Measurements from ENCODE around the gene WDR64. TPM values are rescaled to one million over a fixed set of nuclear protein-coding genes. Genes with fewer than 3 reads are reported as not detected.

Gene WDR64
- total RNA-seq, 5 donors from 2014 or later (not counting 1 experiment from before 2014, with no cell fraction given), result 0.13 to 0.48 (median 0.26) TPM; not detected in 1

DNA sequence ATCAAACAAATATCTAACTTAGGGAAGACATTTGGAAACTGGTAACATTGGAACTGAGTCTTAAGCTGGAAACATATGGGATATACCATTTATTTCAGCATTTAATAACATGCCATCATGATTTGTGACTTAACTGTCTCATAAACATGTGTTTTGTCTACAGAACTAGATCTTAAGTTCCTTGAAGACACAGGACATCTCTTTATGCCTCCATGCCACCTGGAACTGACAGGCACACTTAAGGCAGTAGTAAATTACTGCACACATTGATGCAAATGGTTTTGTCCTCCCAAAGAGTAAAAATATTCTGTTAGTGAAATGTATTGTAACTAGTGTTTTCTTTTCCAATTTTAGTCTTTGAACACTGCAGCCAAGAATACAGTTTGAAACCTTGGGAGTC is 194.3 kb downstream of the WDR64 start:
- Histone ChIP-seq H3K27ac (ENCODE audit: low read length) (no peak overlapping the region), H3K4me1 (ENCODE audit: control insufficient read depth in 1 of 2, extremely low read depth in 1 of 2, insufficient read depth in 2 of 2, low read length in 2 of 2) (peaks cover 6 to 12% of the 10 kb centered on the region in 2 experiments), H3K4me3 (ENCODE audit: control insufficient read depth in 1 of 2, extremely low read depth in 1 of 2, low read length in 1 of 2) (no peak overlapping the region), H3K27me3 (replicated peaks in 1 of 2; ENCODE audit: control insufficient read depth in 2 of 2, extremely low read depth in 1 of 2, insufficient read depth in 2 of 2, low read length in 1 of 2) (no peaks in the 10 kb centered on the region), H3K36me3 (ENCODE audit: control insufficient read depth in 2 of 2, extremely low read depth in 1 of 2, insufficient read depth in 1 of 2, low read length in 1 of 2) (no peaks in the 10 kb centered on the region), H3K9me3 (no peaks in the 10 kb centered on the region)
- ATAC-seq (replicated peaks in 1 of 4) (no peak), DNase-seq (no peak)
- POLR2A ChIA-PET, result no interaction called here
- Mint-ChIP-seq H3K4me1 (peaks cover 18 to 21% (median 18%) of the 10 kb centered on the region in 3 donors), H3K4me3 (no peak overlapping the region), H3K27ac (no peak overlapping the region), H3K36me3 (no peaks in the 10 kb centered on the region), H3K27me3 (no peaks in the 10 kb centered on the region), H3K9me3 (no peaks in the 10 kb centered on the region)
- CTCF ChIA-PET, result no interaction called here

DNA sequence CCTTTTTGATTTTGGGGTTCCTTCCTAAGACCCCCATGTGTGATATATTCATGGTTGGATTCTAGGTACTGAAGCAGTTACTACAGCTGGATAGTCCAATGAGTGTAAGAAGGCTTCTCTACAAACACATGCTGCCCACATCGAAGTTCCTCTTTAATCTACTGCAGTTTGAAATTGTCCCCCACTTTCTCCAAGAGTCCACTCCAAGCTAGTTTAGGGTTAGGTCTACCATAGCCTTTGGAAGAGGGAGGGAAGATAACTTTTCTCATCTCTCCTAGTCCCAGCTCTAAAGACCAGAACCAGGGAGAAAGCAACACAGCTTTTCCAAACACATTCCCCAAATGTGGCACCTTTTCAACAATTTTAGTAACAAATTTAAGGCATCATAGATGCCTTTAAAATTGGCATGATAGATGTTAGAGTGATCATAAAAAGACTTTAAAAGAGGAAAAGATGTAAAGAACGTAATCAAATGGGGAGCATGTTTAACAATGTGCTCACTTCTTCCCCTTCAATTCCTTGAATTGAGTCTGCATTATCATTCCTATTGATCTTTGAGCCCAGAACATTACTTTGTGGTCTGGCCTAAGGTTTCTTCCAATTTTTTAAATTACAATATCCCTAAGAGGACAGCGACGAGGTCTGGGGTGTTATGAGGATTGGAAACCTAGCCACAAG is 194.9 kb downstream of the WDR64 start:
- H3K4me1 ChIP-seq (ENCODE audit: control insufficient read depth in 1 of 2, extremely low read depth in 1 of 2, insufficient read depth in 2 of 2, low read length in 2 of 2), result peaks cover 6 to 12% of the 10 kb centered on the region in 2 experiments
- H3K4me3 Mint-ChIP-seq, result peak overlapping the region; percentile 98 to 99 (median 99)
- ChIA-PET POLR2A (no interaction called here), CTCF (no interaction called here)
- H3K9me3 Mint-ChIP-seq, result no peaks in the 10 kb centered on the region
- no CpG with 5 or more reads among the region's 4 CpGs for WGBS (ENCODE audit: insufficient coverage)
- no peak for ATAC-seq (replicated peaks in 1 of 4)
- no peaks in the 10 kb centered on the region for H3K27me3 Mint-ChIP-seq
- no peaks in the 10 kb centered on the region for H3K36me3 Mint-ChIP-seq
- H3K36me3 ChIP-seq (ENCODE audit: control insufficient read depth in 2 of 2, extremely low read depth in 1 of 2, insufficient read depth in 1 of 2, low read length in 1 of 2), result no peaks in the 10 kb centered on the region
- no peaks in the 10 kb centered on the region for H3K27me3 ChIP-seq (replicated peaks in 1 of 2; ENCODE audit: control insufficient read depth in 2 of 2, extremely low read depth in 1 of 2, insufficient read depth in 2 of 2, low read length in 1 of 2)
- no peaks in the 10 kb centered on the region for H3K9me3 ChIP-seq
- no peak for DNase-seq
- peak overlapping the region; percentile 95 for H3K27ac ChIP-seq (ENCODE audit: low read length)
- peaks cover 18 to 21% (median 18%) of the 10 kb centered on the region in 3 donors for H3K4me1 Mint-ChIP-seq
- H3K27ac Mint-ChIP-seq, result peak overlapping the region; percentile 99 to 100
- peak overlapping the region in 1 of 2 donors; percentile 86 for H3K4me3 ChIP-seq (ENCODE audit: control insufficient read depth in 1 of 2, extremely low read depth in 1 of 2, low read length in 1 of 2)

DNA sequence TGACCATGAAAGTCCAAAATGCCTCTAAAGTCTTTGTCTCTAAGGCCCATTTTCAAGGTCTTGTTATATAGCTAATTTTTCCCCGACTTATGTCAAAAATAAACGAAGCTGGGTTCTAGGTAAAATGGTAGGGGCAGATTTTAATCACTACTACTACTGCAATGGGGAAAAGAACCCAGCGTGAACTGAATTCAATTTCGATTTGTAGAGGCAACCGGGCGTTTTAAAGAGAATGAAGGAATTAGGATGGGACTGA is 195.4 kb downstream of the WDR64 start:
- Histone ChIP-seq H3K9me3 (no peaks in the 10 kb centered on the region), H3K27ac (ENCODE audit: low read length) (peak overlapping the region; percentile 95), H3K4me3 (ENCODE audit: control insufficient read depth in 1 of 2, extremely low read depth in 1 of 2, low read length in 1 of 2) (peak overlapping the region; percentile 86 to 95), H3K36me3 (ENCODE audit: control insufficient read depth in 2 of 2, extremely low read depth in 1 of 2, insufficient read depth in 1 of 2, low read length in 1 of 2) (no peaks in the 10 kb centered on the region), H3K4me1 (ENCODE audit: control insufficient read depth in 1 of 2, extremely low read depth in 1 of 2, insufficient read depth in 2 of 2, low read length in 2 of 2) (peaks cover 6 to 12% of the 10 kb centered on the region in 2 experiments), H3K27me3 (replicated peaks in 1 of 2; ENCODE audit: control insufficient read depth in 2 of 2, extremely low read depth in 1 of 2, insufficient read depth in 2 of 2, low read length in 1 of 2) (no peaks in the 10 kb centered on the region)
- ChIA-PET CTCF (no interaction called here), POLR2A (interaction anchor here in 1 of 2 donors (0.5 kb wide), 1 partner anchor 91 kb away, joined by 3 read pairs; no protein-coding TSS in a partner anchor)
- no peak for ATAC-seq (replicated peaks in 1 of 4)
- H3K4me1 Mint-ChIP-seq, result peaks cover 18 to 21% (median 18%) of the 10 kb centered on the region in 3 donors
- no peaks in the 10 kb centered on the region for H3K36me3 Mint-ChIP-seq
- WGBS (ENCODE audit: insufficient coverage), result 0% methylated on average over 1 of the region's 6 CpGs
- no peaks in the 10 kb centered on the region for H3K27me3 Mint-ChIP-seq
- H3K27ac Mint-ChIP-seq, result peak overlapping the region; percentile 99 to 100
- no peaks in the 10 kb centered on the region for H3K9me3 Mint-ChIP-seq
- no peak for DNase-seq
- H3K4me3 Mint-ChIP-seq, result peak overlapping the region; percentile 98 to 99 (median 99)

DNA sequence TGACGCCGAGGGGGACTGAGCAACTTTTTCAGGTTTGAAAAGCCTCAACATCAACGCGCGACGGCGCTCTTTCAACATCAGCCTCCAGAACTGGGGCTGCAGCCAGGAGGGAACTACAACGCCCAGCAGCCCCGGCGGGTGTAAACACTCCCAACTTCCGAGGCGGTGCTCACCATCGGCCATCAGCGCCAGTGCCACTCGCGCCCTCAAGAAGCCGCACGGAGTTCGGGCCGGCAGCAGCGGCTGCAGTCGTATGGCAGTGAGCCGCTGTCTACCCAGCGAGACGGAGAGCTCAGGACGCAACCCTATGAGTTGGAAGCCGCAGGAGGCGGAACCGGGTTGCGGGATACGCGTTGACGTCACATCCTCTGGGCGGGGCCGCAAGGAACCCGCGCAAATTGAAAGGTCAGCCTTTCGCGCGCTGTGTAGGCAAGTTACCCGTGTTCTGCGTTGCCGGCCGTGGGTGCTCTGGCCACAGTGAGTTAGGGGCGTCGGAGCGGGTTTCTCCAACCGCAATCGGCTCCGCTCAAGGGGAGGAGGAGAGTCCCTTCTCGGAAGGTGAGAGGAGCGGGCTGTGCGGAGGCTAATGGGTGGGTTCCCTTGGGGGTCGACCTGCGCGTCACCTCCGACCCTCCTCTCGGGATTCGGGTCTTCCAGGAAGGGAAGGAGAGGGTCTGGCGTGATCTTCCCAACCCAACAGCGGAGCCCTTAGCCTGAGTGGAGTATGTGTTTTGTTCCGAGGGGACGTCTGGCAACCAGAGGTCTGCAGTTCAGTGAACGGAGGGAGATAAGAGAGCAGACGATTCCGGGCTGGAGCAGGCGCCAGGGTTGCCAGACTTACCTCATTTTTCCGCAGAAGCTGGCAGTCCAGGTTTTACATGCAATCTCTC is 196.0 kb downstream of the WDR64 start, which contains the start of gene EXO1:
Gene EXO1 (plus strand): TSS at position 409 of the 890 bp plus-strand sequence. CDS start 2,222 bp downstream, outside the sequence.
- peak; percentile 81 to 95 (median 87) for DNase-seq
- Histone ChIP-seq H3K4me3 (ENCODE audit: control insufficient read depth in 1 of 2, extremely low read depth in 1 of 2, low read length in 1 of 2) (peak within 1 kb of the TSS; percentile 86 to 95), H3K9me3 (no peaks in the 10 kb centered on the region), H3K27me3 (replicated peaks in 1 of 2; ENCODE audit: control insufficient read depth in 2 of 2, extremely low read depth in 1 of 2, insufficient read depth in 2 of 2, low read length in 1 of 2) (no peaks in the 10 kb centered on the region), H3K27ac (ENCODE audit: low read length) (peak within 1 kb of the TSS; percentile 95), H3K36me3 (ENCODE audit: control insufficient read depth in 2 of 2, extremely low read depth in 1 of 2, insufficient read depth in 1 of 2, low read length in 1 of 2) (no peaks in the 10 kb centered on the region), H3K4me1 (ENCODE audit: control insufficient read depth in 1 of 2, extremely low read depth in 1 of 2, insufficient read depth in 2 of 2, low read length in 2 of 2) (peaks cover 6 to 12% of the 10 kb centered on the region in 2 experiments)
- Mint-ChIP-seq H3K9me3 (no peaks in the 10 kb centered on the region), H3K27ac (peak within 1 kb of the TSS; percentile 99 to 100), H3K36me3 (no peaks in the 10 kb centered on the region), H3K4me3 (peak within 1 kb of the TSS; percentile 98 to 99 (median 99)), H3K27me3 (no peaks in the 10 kb centered on the region), H3K4me1 (peaks cover 18 to 21% (median 18%) of the 10 kb centered on the region in 3 donors)
- ChIA-PET POLR2A (interaction anchor here in 1 of 2 donors (0.5 kb wide), 1 partner anchor 90 kb away, joined by 3 read pairs; no protein-coding TSS in a partner anchor), CTCF (no interaction called here)
- peak; percentile 97 to 98 (median 98) for ATAC-seq (replicated peaks in 1 of 4)
- under 1% methylated on average over 52 of the region's 68 CpGs for whole genome bisulfite sequencing (ENCODE audit: insufficient coverage)

DNA sequence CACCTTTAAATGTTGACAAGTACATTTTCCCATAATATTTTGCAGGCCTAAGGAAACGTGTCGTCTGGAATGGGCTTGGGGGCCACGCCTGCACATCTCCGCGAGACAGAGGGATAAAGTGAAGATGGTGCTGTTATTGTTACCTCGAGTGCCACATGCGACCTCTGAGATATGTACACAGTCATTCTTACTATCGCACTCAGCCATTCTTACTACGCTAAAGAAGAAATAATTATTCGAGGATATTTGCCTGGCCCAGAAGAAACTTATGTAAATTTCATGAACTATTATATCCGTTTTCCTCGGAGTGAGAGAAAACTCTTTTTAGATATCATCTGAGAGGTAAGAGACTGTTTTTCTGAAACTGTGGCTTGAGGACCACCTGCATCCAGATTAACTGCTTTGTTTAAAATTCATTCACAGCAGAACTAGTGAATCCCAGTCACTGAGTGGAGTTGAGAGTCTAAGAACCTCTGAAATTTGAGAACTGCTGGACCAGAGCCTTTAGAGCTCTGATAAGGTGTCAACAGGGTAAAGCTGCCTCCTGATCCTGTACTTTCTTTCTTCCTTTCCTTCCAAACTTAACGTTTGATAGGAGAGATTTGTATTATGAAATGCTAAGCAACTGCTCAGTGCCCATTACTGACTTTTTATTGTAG is 196.7 kb downstream of the WDR64 start:
- no peak overlapping the region for H3K27ac ChIP-seq (ENCODE audit: low read length)
- no peaks in the 10 kb centered on the region for H3K9me3 ChIP-seq
- peak overlapping the region; percentile 98 to 99 (median 99) for H3K4me3 Mint-ChIP-seq
- no CpG with 5 or more reads among the region's 13 CpGs for WGBS (ENCODE audit: insufficient coverage)
- ATAC-seq (replicated peaks in 1 of 4), result no peak
- H3K36me3 Mint-ChIP-seq, result no peaks in the 10 kb centered on the region
- ChIA-PET POLR2A (no interaction called here), CTCF (no interaction called here)
- no peaks in the 10 kb centered on the region for H3K36me3 ChIP-seq (ENCODE audit: control insufficient read depth in 2 of 2, extremely low read depth in 1 of 2, insufficient read depth in 1 of 2, low read length in 1 of 2)
- H3K27me3 Mint-ChIP-seq, result no peaks in the 10 kb centered on the region
- H3K4me1 ChIP-seq (ENCODE audit: control insufficient read depth in 1 of 2, extremely low read depth in 1 of 2, insufficient read depth in 2 of 2, low read length in 2 of 2), result peaks cover 6 to 12% of the 10 kb centered on the region in 2 experiments
- no peaks in the 10 kb centered on the region for H3K9me3 Mint-ChIP-seq
- H3K27ac Mint-ChIP-seq, result peak overlapping the region; percentile 99 to 100
- peak overlapping the region in 1 of 2 donors; percentile 95 for H3K4me3 ChIP-seq (ENCODE audit: control insufficient read depth in 1 of 2, extremely low read depth in 1 of 2, low read length in 1 of 2)
- H3K27me3 ChIP-seq (replicated peaks in 1 of 2; ENCODE audit: control insufficient read depth in 2 of 2, extremely low read depth in 1 of 2, insufficient read depth in 2 of 2, low read length in 1 of 2), result no peaks in the 10 kb centered on the region
- no peak for DNase-seq
- H3K4me1 Mint-ChIP-seq, result peaks cover 18 to 21% (median 18%) of the 10 kb centered on the region in 3 donors

DNA sequence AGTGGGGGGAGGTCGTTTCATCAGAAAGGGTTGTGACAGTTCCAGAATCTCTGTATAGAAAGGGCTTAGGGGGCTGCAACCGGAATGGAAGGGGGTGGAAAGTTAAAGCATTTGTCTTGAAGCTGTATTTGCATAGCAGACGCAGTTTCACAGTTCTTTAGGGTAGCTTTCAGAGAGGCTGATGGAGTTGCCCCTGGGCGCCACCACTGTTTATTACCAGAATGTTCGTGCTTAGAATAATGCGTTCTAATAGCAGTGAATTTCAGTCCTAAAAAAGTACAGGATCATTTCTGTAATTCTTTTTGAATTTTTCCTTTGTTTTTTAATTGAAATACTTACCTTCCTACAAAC is 197.2 kb downstream of the WDR64 start:
- peaks cover 6 to 12% of the 10 kb centered on the region in 2 experiments for H3K4me1 ChIP-seq (ENCODE audit: control insufficient read depth in 1 of 2, extremely low read depth in 1 of 2, insufficient read depth in 2 of 2, low read length in 2 of 2)
- H3K9me3 Mint-ChIP-seq, result no peaks in the 10 kb centered on the region
- H3K9me3 ChIP-seq, result no peaks in the 10 kb centered on the region
- no peaks in the 10 kb centered on the region for H3K36me3 Mint-ChIP-seq
- 58% methylated on average over 3 of the region's 6 CpGs for WGBS (ENCODE audit: insufficient coverage)
- no peak overlapping the region for H3K27ac ChIP-seq (ENCODE audit: low read length)
- ATAC-seq (replicated peaks in 1 of 4), result no peak
- CTCF ChIA-PET, result no interaction called here
- H3K27ac Mint-ChIP-seq, result no peak overlapping the region
- no peak for DNase-seq
- H3K4me3 ChIP-seq (ENCODE audit: control insufficient read depth in 1 of 2, extremely low read depth in 1 of 2, low read length in 1 of 2), result no peak overlapping the region
- POLR2A ChIA-PET, result no interaction called here
- H3K4me3 Mint-ChIP-seq, result peak overlapping the region; percentile 49 to 99 (median 98)
- no peaks in the 10 kb centered on the region for H3K27me3 ChIP-seq (replicated peaks in 1 of 2; ENCODE audit: control insufficient read depth in 2 of 2, extremely low read depth in 1 of 2, insufficient read depth in 2 of 2, low read length in 1 of 2)
- peaks cover 18 to 21% (median 18%) of the 10 kb centered on the region in 3 donors for H3K4me1 Mint-ChIP-seq
- no peaks in the 10 kb centered on the region for H3K27me3 Mint-ChIP-seq
- no peaks in the 10 kb centered on the region for H3K36me3 ChIP-seq (ENCODE audit: control insufficient read depth in 2 of 2, extremely low read depth in 1 of 2, insufficient read depth in 1 of 2, low read length in 1 of 2)

All from T-cell (primary cell).